GM23338 (cell line): ENCODE results near the gene ALX3. TPM values are rescaled to one million over a fixed set of nuclear protein-coding genes. Genes with fewer than 3 reads are reported as not detected.

Experiments
- ATAC-seq: fragments of 200-7000 bp; cut with Tn5 transposase; 3 replicates; pipeline ENCODE4 v1.9.1; 2020
- DNase-seq: peaks from one replicate; pipeline ENCODE4 v3.0.0-alpha.2; 2015; ENCODE audit warnings: low spot score
- H2AFZ ChIP-seq: fragments of 200-600 bp; sonication (generic); 2 replicates; pipeline ENCODE4 v1.8.0; 2016; ENCODE audit warnings: antibody characterized with exemption, mild to moderate bottlenecking, moderate library complexity
- H3F3A ChIP-seq: fragments of 200-600 bp; sonication (generic); replicated peaks from 2 replicates; pipeline ENCODE4 v1.8.0; 2017; ENCODE audit warnings: antibody characterized with exemption, mixed run types, low read depth
- H3K27ac ChIP-seq: fragments of 200-600 bp; sonication (generic); 2 replicates; pipeline ENCODE4 v1.6.1; 2016; ENCODE audit warnings: low read depth
- H3K27me3 ChIP-seq: fragments of 200-600 bp; sonication (generic); 2 replicates; pipeline ENCODE4 v1.8.0; 2016; ENCODE audit warnings: mild to moderate bottlenecking, mixed run types, moderate library complexity; ENCODE audit not compliant: insufficient read depth
- H3K36me3 ChIP-seq: fragments of 200-600 bp; sonication (generic); 2 replicates; pipeline ENCODE4 v1.8.0; 2016; ENCODE audit warnings: mild to moderate bottlenecking; ENCODE audit not compliant: insufficient read depth
- H3K4me1 ChIP-seq: fragments of 200-600 bp; sonication (generic); 2 replicates; pipeline ENCODE4 v1.8.0; 2016; ENCODE audit warnings: mild to moderate bottlenecking, moderate library complexity; ENCODE audit not compliant: insufficient read depth
- H3K4me2 ChIP-seq: fragments of 200-600 bp; sonication (generic); 2 replicates; pipeline ENCODE4 v1.7.1; 2017; ENCODE audit warnings: mixed run types
- H3K4me3 ChIP-seq: fragments of 200-600 bp; sonication (generic); 2 replicates; pipeline ENCODE4 v1.6.1; 2016; ENCODE audit warnings: mixed run types
- H3K79me2 ChIP-seq: fragments of 200-600 bp; sonication (generic); replicated peaks from 2 replicates; pipeline ENCODE4 v1.8.0; 2017; ENCODE audit warnings: mild to moderate bottlenecking; ENCODE audit not compliant: insufficient read depth
- H3K9me2 ChIP-seq: fragments of 200-600 bp; sonication (generic); 2 replicates; pipeline ENCODE4 v1.8.0; 2017; ENCODE audit not compliant: insufficient read depth
- H4K20me1 ChIP-seq: fragments of 200-600 bp; sonication (generic); replicated peaks from 2 replicates; pipeline ENCODE4 v1.8.0; 2017; ENCODE audit warnings: mild to moderate bottlenecking; ENCODE audit not compliant: insufficient read depth
- H3K27ac Mint-ChIP-seq: 2 replicates; pipeline ENCODE4 v1.8.0; 2020; ENCODE audit warnings: inconsistent platforms, mild to moderate bottlenecking, moderate library complexity, mixed read lengths
- H3K27me3 Mint-ChIP-seq: 3 replicates; pipeline ENCODE4 v1.8.0; 2022; ENCODE audit warnings: low read depth, mild to moderate bottlenecking, moderate library complexity, mixed read lengths, inconsistent platforms; ENCODE audit not compliant: insufficient read depth, poor library complexity
- H3K36me3 Mint-ChIP-seq: 3 replicates; pipeline ENCODE4 v1.8.0; 2021; ENCODE audit warnings: low read depth, mild to moderate bottlenecking, inconsistent platforms, moderate library complexity, mixed read lengths
- H3K4me1 Mint-ChIP-seq: 3 replicates; pipeline ENCODE4 v1.8.0; 2020; ENCODE audit warnings: mild to moderate bottlenecking, inconsistent platforms, mixed read lengths
- H3K4me3 Mint-ChIP-seq: 3 replicates; pipeline ENCODE4 v1.8.0; 2021; ENCODE audit warnings: moderate library complexity, mild to moderate bottlenecking, inconsistent platforms, mixed read lengths
- H3K9me3 Mint-ChIP-seq: 3 replicates; pipeline ENCODE4 v1.8.0; 2020; ENCODE audit warnings: moderate library complexity, mild to moderate bottlenecking, inconsistent platforms, mixed read lengths
- CREB1 ChIP-seq: fragments of 250-450 bp; sonication (Bioruptor Pico); IDR thresholded peaks from 2 replicates; pipeline ENCODE4 v1.5.0; 2020; ENCODE audit warnings: low read depth, mild to moderate bottlenecking, moderate library complexity
- ETS1 ChIP-seq: IDR thresholded peaks from 2 replicates; pipeline ENCODE4 v1.6.1; 2016; ENCODE audit warnings: antibody characterized with exemption
- EZH2 ChIP-seq: fragments of 200-600 bp; sonication (generic); IDR thresholded peaks from one replicate; pipeline ENCODE4 v1.8.0; 2017; ENCODE audit warnings: antibody characterized with exemption, mild to moderate bottlenecking, low read depth; ENCODE audit not compliant: unreplicated experiment
- EZH2phosphoT487 ChIP-seq: fragments of 200-600 bp; sonication (generic); IDR thresholded peaks from one replicate; pipeline ENCODE4 v1.8.1; 2018; ENCODE audit warnings: antibody characterized with exemption; ENCODE audit not compliant: unreplicated experiment
- JUNB ChIP-seq: IDR thresholded peaks from one replicate; pipeline ENCODE4 v1.6.1; 2016; ENCODE audit warnings: antibody characterized with exemption; ENCODE audit not compliant: unreplicated experiment
- NANOG ChIP-seq: IDR thresholded peaks from 2 replicates; pipeline ENCODE4 v1.6.1; 2016; ENCODE audit warnings: antibody characterized with exemption, borderline replicate concordance
- POLR2AphosphoS5 ChIP-seq: IDR thresholded peaks from 2 replicates; pipeline ENCODE4 v1.6.1; 2016; ENCODE audit warnings: antibody characterized with exemption, low read depth
- REST ChIP-seq: IDR thresholded peaks from one replicate; pipeline ENCODE4 v1.6.1; 2018; ENCODE audit warnings: antibody characterized with exemption; ENCODE audit not compliant: unreplicated experiment
- STAT1 ChIP-seq: IDR thresholded peaks from one replicate; pipeline ENCODE4 v1.6.1; 2016; ENCODE audit warnings: antibody characterized with exemption; ENCODE audit not compliant: unreplicated experiment
- ZNF114 ChIP-seq: fragments of 250-450 bp; sonication (Bioruptor Pico); IDR thresholded peaks from 2 replicates; pipeline ENCODE4 v1.5.0; 2020; ENCODE audit warnings: mild to moderate bottlenecking, moderate library complexity
- ZNF331 ChIP-seq: fragments of 250-450 bp; sonication (Bioruptor Pico); IDR thresholded peaks from 2 replicates; pipeline ENCODE4 v1.5.0; 2020; ENCODE audit warnings: low read depth, mild to moderate bottlenecking, moderate library complexity
- ZNF462 ChIP-seq: fragments of 250-450 bp; sonication (Bioruptor Pico); IDR thresholded peaks from 2 replicates; pipeline ENCODE4 v1.5.0; 2020; ENCODE audit warnings: mild to moderate bottlenecking, moderate library complexity
- polyA plus RNA-seq: library from polyadenylated mRNA; unstranded; fragments of >200 nt; fragmentation: Nextera tagmentation; extraction: Ambion mirVana; gene quantifications from 2 replicates; pipeline ENCODE4 v1.2.1, GENCODE V29; 2016
- total RNA-seq: library from RNA; depleted of rRNA; stranded (reverse); fragments of >200 nt; shearing (Covaris generic); gene quantifications from 2 replicates; pipeline ENCODE4 v1.2.3, GENCODE V29; 2014
- TF ChIP-seq, protein P1 (sequence below), 2 experiments: fragments of 200-600 bp in 1 of 2; sonication (generic) in 1 of 2; conservative IDR thresholded peaks; 2 replicates each; pipeline versions ENCODE4 v1.5.1 to v1.6.1; 2016 to 2017; ENCODE audit warnings: antibody characterized with exemption in 2 of 2, low read depth in 2 of 2, mild to moderate bottlenecking in 2 of 2, moderate library complexity in 1 of 2

ALX3 gene
- total and polyA plus RNA-seq, 2 experiments from 2014 or later, result not detected

- Mint-ChIP-seq H3K27me3 (no peaks in the 10 kb centered on the region), H3K27ac (no peak overlapping the region), H3K4me1 (no peaks in the 10 kb centered on the region), H3K9me3 (no peaks in the 10 kb centered on the region), H3K4me3 (no peak overlapping the region), H3K36me3 (peaks cover 88% of the 10 kb centered on the region)
- no peak for TF ChIP-seq NANOG
- no peak for TF ChIP-seq CREB1 (CRISPR knock-in tag)
- no peak for TF ChIP-seq EZH2
- TF ChIP-seq ZNF331 (CRISPR knock-in tag), result no peak
- no peak for TF ChIP-seq EZH2phosphoT487
- no peak for TF ChIP-seq REST
- no peak for TF ChIP-seq JUNB
- TF ChIP-seq, protein P1, sequence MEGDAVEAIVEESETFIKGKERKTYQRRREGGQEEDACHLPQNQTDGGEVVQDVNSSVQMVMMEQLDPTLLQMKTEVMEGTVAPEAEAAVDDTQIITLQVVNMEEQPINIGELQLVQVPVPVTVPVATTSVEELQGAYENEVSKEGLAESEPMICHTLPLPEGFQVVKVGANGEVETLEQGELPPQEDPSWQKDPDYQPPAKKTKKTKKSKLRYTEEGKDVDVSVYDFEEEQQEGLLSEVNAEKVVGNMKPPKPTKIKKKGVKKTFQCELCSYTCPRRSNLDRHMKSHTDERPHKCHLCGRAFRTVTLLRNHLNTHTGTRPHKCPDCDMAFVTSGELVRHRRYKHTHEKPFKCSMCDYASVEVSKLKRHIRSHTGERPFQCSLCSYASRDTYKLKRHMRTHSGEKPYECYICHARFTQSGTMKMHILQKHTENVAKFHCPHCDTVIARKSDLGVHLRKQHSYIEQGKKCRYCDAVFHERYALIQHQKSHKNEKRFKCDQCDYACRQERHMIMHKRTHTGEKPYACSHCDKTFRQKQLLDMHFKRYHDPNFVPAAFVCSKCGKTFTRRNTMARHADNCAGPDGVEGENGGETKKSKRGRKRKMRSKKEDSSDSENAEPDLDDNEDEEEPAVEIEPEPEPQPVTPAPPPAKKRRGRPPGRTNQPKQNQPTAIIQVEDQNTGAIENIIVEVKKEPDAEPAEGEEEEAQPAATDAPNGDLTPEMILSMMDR (conservative IDR thresholded peaks at IDR 0.05; ENCODE audit: low read depth in 2 of 2), result no peak
- no peak for TF ChIP-seq STAT1
- no peak for TF ChIP-seq ZNF462 (CRISPR knock-in tag)
- TF ChIP-seq ETS1, result no peak
- no peak for TF ChIP-seq POLR2AphosphoS5
- no peak for TF ChIP-seq ZNF114
- H3K36me3 ChIP-seq, result peaks cover 53% of the 10 kb centered on the region
- H3K27me3 ChIP-seq, result no peaks in the 10 kb centered on the region
- H2AFZ ChIP-seq, result no peak overlapping the region
- H3K79me2 ChIP-seq, result no peaks in the 10 kb centered on the region
- ATAC-seq (no peak), DNase-seq (no peak)
- H4K20me1 ChIP-seq, result 0 out of 2 replicates have a peak, but pooled peaks cover 3% of the 10 kb centered on the region
- no peak overlapping the region for H3K4me3 ChIP-seq
- no peak overlapping the region for H3K4me2 ChIP-seq
- H3F3A ChIP-seq, result no peaks in the 10 kb centered on the region
- H3K9me2 ChIP-seq, result no peaks in the 10 kb centered on the region
- H3K4me1 ChIP-seq, result no peaks in the 10 kb centered on the region
- no peak overlapping the region for H3K27ac ChIP-seq
Measured at GRCh38 chr1:110048240-110048639, 22.2 kb downstream of the ALX3 start.
